Umbilical cord (tissue), 2 donors: ENCODE results near the gene TOP2A. TPM values are rescaled to one million over a fixed set of nuclear protein-coding genes. Genes with fewer than 3 reads are reported as not detected.

Experiments
- DNase-seq: peaks from one replicate; pipeline ENCODE4 v3.0.0-alpha.2; 2015; ENCODE audit warnings: low spot score
- total RNA-seq: library from RNA; depleted of rRNA; stranded (reverse); fragments of >200 nt; gene quantifications from one replicate; pipeline ENCODE4 v1.2.3, GENCODE V29; 2014; ENCODE audit warnings: low replicate concordance; ENCODE audit not compliant: insufficient read depth

Gene TOP2A
- total RNA-seq, 1 donor from 2014 or later, result 11.8 TPM

DNA sequence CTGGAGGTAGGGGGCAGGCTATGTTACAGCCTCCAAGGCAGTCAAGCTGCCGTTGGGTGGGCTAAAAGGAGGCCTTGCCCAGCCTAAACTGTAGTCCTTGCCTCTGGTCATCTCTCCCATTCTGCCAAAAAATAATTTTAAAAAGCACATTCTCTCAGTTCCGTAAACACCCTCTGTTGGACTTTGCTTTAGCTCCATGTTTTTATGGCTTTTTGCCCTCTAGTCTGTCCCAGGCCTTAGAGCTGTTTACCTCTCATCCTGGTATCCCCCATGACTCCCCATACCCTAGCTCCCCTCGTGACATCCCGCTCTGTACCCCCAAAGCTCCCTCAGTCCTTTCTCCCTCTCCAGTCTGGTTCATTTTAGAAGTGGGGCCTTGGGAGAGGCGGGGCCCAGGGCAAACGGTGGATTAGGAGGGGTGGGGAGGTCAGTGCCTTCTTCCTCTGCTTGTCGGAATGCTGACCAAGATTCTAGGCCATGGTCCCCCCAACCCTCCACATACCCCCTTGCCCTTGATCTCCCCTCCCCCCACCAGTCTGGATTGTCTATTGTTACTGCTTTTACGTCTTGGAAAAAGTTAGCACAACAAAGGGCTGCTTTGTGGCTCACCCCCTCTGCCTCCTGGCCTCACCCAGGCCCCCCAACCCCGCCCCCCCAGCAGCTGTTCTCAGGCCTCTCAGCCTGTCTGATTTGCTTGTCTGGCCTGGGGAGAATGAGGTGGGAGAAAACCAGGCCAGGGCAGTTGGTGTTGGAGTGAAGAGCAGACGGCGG lies 71.5 kb downstream of the TOP2A start:
- DNase-seq, result no peak

DNA sequence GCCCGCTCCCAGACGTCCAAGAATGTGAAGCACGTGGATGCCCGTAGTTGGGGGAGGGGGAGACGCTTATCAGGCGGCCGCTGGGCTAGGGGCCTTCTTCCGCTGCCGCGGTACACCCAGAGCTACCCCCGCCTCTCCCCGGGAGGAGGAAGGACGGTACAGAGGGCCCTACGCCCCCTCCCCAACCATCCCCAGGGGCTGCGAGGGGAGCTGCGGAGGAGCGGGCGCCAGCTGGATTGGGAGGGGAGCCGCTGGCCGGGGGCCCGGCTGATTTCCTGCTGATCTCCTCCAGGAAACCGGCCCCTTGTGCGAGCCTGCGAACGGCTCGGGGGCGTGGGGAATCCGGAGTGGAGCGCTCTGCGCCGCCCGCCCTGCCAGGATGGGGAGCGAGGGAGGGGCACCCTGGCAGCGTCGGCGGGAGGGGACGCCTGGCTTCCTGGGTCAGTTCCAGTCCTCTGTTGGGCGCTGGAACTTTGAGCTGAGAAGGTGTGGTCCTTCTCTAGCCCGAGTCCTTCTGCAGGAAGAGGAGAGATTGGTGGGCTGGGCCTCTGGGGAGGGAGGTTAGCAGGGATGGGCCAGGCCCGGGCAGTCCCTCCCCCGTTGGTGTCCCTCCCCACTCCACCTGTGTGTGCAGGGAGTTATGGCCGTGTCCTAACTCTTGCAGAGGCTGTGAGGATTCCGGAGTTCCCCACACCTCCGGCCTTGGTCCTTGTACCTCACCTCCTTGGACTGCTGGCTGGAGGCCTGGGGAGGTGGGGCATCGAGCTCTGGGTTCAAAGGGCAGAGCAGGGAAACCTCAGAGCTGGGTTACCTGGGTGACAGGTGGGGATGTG lies 72.3 kb downstream of the TOP2A start:
- DNase-seq, result peak; percentile 84

DNA sequence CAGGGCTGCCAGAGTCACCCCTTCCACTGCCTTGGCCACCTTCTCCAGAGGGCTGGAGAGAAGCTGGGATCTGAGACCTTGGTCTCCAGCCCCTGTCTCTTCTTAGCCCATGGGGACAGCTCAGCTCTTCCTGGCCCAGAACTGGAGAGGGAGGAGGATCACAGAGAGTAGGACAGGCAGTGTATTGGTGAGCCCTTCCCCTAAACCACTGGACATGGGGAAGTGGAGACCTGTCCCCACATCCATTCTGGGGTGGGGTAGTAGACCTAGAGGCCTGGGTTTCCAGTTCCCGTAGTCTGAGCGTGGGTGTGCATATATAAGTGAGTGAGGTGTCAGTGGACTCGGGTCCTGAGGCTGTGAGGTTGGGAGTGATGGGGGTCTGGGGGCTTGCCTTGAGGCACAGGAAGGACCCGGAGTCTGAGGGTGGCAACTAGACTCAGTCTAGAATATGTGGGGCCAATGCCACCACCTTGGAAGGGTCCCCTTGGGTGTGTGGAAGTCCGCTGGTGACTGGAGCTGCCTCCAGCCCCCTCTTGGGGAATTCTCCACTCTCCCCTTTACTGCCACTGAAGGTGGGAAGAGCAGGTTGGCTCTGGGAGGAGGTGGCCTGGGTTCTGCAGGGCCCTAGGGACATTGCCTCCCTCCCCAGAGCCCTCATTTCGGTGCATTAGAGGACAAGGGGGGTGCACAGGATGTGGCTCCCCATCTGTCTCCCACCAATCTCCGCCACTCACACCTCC lies 73.1 kb downstream of the TOP2A start:
- no peak for DNase-seq

DNA sequence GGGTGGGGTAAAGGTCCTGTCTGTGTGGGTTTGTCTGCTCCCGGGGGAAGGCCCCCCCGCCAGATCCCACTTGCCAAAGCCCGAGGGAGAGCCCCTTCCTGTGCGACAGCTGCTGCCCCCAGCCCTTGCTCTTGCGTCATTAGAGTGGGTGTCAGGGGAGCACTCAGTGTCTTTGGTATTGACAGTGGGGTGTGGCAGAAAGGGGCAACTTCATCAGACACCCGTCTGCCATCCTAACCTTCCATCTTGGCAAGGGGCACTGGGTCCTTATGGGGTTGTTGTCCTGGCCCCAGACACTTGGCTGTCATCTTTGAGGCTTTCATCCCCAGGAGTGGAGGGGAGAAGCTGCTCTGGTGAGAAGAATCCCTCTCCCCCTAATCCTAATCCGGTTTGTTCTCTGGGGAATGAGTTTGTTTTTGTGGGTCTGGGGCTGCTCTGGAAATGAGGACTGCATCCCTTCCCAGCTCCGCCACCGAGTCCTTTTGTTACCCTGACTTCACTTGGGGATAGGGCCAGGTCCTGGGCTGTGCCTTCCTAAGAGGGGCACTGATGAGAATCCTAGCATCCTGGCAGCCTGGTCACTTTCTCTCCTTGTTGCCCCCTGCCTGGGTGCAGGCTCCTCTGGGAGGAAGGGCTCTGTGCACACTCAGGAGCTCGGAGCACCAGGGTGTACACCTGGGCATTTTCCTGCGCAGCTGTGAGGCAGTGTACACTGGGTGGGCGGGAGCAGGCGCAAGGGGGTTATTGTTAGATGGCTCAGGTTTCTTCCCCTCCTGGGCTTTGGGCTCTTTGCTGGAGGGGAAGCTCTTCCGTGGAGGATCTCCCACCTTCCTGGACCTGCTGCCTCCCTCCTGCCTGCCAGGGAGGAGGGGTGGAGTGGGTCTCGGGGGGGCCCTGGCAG lies 74.2 kb downstream of the TOP2A start:
- no peak for DNase-seq

DNA sequence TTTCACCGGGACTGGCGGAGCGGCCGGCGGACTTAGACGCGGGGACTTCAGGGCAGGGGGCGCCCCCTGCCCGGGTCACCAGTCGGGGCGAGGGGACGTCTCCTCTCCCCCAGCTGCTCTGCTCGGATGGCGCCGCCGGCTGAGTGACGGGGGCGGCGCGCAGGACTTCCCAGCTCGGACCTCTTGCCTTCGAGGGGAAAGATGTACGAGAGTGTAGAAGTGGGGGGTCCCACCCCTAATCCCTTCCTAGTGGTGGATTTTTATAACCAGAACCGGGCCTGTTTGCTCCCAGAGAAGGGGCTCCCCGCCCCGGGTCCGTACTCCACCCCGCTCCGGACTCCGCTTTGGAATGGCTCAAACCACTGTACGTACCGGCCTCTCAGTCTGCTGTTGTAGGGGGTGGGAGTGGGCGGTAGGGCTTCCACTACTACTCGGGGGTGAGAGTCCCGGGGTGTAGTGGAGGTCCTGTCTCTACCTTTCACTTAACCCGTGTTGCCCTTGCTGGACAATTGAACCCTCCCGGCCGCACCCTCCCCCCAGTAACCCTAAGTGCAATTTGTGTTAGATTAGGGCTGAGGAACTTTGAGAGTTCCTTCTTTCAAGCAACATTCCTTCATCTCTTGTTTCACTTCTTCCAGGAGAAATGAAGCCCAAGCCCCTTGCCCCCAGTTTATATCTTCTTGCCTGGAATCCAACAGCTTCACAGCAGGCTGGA lies 75.0 kb downstream of the TOP2A start:
- no peak for DNase-seq

DNA sequence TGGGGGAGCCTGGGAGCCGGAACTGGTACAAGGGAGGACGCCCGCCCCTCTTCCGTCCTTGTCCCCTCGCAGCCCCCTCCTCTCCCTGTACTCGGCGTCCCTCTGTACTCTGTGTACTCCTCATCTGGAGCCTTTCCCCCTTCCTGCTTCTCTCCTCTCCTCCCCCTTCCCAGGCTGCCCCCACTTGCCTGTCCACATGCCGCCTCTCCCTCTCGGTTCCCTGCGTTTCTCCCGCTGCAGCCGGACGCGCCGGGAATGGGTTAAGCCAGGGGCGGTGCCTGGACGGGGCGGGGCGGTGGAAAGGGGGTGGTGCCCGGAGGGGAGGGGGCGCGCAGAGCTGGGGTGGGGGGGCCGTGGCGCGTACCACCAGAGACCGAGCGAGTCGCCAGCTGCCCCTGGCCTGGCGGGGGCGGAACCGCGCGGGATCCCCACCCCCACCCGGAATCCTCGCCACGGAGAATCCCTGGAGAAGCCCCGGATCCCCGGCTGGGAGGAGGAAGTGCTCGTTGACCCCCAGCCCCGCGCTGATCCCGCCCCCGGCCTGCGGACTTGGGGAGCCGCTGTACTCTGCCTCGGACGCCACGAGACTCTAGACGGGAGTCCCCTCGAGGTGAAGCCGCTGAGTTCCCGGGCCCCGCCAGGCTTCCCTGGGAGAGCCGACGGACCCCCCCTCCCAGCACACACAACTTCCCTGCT lies 75.7 kb downstream of the TOP2A start:
- DNase-seq, result peak; percentile 79

DNA sequence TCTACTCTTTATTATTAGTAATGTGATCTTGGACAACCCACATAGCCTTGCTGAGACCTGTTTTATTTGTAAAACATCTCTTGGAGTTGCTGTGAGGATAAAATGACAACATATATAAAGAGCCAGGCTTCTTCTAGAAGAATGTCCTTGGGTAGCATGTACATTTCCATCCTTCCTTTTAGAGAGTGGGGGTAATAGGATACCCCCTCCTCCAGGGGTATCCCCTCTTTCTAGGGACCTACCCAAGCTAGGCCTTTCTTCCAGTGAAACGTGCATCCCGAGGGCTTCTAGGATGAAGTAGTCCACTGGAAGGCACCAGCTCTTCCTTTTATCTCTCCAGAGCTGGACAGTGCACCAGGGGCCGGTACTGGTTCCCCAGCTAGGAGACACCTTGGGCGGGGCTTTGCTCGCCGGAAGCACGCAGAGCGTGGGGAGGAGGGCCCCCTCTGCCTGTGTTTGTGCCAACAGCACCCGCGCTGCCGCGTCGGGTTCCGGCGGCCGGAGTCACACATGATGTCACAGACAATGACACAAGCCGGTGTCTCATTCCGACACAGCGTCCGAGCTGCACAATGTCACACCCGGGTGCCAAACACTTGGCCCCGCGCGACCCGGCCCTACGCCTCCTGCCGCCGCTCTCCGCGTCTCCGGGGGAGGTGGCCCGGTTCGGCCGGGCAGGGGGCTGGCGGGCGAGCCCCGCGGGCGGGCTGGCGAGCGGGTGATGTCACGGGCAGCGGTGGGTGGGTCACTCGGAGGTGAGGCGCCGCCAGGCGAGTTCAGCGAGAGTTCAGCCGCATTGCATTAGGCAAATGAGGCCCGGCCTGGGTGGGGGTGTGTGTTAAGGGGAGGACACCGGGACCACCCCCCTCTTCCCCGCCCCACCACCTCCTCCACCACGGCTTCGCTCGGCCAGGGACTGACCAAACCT lies 76.6 kb downstream of the TOP2A start:
- DNase-seq, result peak; percentile 81

DNA sequence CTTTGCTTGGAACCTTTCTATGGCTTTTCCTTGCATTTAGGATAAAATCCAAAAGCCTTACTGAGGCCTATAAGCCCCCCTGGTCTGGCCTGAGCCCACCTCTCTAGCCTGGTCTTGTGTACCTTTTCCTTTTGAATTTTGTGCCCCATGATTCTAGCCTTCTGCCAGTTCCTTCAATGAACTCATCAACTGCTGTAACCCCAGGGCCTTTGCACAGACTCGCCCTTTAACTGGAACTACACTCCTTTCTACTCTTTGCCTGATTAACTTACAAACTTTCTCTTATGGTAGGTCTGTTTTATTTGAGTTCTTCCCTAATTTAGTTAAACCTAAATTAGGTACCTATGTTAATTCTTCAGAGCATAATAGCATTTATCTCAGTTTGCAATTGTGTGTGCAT lies 77.4 kb downstream of the TOP2A start:
- DNase-seq, result no peak

DNA sequence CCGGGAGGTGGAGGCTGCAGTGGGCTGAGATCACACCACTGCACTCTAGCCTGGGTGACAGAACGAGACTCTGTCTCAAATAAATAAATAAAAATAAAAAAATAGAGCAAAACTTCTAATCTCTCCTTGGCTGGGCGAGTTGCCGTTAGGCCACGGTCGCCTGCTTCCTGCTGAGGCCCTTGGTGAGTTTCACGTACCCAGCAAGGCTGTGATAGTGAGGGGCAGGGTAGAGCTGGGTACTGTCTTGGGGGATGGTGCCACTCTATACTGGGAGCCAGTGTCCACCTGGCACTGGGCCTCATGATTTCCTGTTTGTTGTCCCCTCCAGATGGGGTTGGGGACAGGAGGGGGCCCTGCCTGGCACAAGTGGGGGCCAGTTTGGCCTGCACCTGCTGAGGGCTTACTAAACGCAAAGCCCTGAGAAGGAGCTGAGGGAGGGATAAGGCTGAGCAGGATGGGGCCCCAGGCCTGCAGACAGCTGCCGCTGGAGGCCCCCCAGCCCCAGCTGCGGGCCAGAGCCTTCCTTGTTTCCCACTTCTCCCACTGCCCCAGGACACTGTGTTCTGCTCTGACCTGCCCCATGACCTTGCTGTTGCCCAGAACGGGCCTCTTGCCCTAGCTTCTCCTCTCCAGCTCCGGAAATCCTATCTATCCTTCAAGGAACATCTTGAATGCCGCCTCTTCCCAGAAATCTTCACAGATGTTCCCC lies 78.6 kb downstream of the TOP2A start:
- no peak for DNase-seq

Other genes starting within 250 kb of the TOP2A start
- gene RAPGEFL1, start 240.4 kb downstream of the TOP2A start, total RNA-seq, result 4.8 TPM
- 7.0 TPM for gene WIPF2, start 198.6 kb downstream of the TOP2A start, total RNA-seq
- gene CDC6, start 130.0 kb downstream of the TOP2A start, total RNA-seq, result 5.8 TPM
- gene RARA, start 108.7 kb downstream of the TOP2A start, total RNA-seq, result 8.7 TPM
- not detected for gene GJD3, start 53.2 kb downstream of the TOP2A start, total RNA-seq
- gene IGFBP4, start 25.6 kb upstream of the TOP2A start, total RNA-seq, result 55.4 TPM
- gene TNS4, start 83.7 kb upstream of the TOP2A start, total RNA-seq, result 7.0 TPM
- gene CCR7, start 147.6 kb upstream of the TOP2A start, total RNA-seq, result not detected
- 146 TPM for gene SMARCE1, start 229.9 kb upstream of the TOP2A start, total RNA-seq
- 3.4 TPM for gene KRT222, start 247.3 kb upstream of the TOP2A start, total RNA-seq